ENCODE data around the gene TLK1.

The TLK1 gene

GRCh38 chr2:170972296-170973224 lies 188.1 kb downstream of the TLK1 start:
- ATAC-seq (no peak), DNase-seq (no peak)
- peaks cover 4% of the 10 kb centered on the region for H3K27me3 Mint-ChIP-seq
- H3K9me3 Mint-ChIP-seq = no peaks in the 10 kb centered on the region
- peaks cover 11% of the 10 kb centered on the region for H3K4me1 Mint-ChIP-seq
- peak overlapping the region; percentile 65 for H3K27ac Mint-ChIP-seq
- peaks cover 4% of the 10 kb centered on the region for H3K36me3 Mint-ChIP-seq (ENCODE audit: low read depth)
- peak overlapping the region; percentile 70 for H3K4me3 Mint-ChIP-seq

- peaks cover 11% of the 10 kb centered on the region for H3K4me1 Mint-ChIP-seq
- H3K9me3 Mint-ChIP-seq = no peaks in the 10 kb centered on the region
- H3K36me3 Mint-ChIP-seq (ENCODE audit: low read depth) = peaks cover 14% of the 10 kb centered on the region
- ATAC-seq (no peak), DNase-seq (no peak)
- H3K27me3 Mint-ChIP-seq = peaks cover 4% of the 10 kb centered on the region
- no peak overlapping the region for H3K27ac Mint-ChIP-seq
- H3K4me3 Mint-ChIP-seq = no peak overlapping the region
Measured at GRCh38 chr2:170971071-170971470, 189.6 kb downstream of the TLK1 start.

- ATAC-seq (no peak), DNase-seq (no peak)
- H3K4me3 Mint-ChIP-seq = no peak overlapping the region
- no peak overlapping the region for H3K27ac Mint-ChIP-seq
- no peaks in the 10 kb centered on the region for H3K9me3 Mint-ChIP-seq
- H3K36me3 Mint-ChIP-seq (ENCODE audit: low read depth) = peaks cover 23% of the 10 kb centered on the region
- H3K27me3 Mint-ChIP-seq = peaks cover 4% of the 10 kb centered on the region
- H3K4me1 Mint-ChIP-seq = peaks cover 11% of the 10 kb centered on the region
Measured at GRCh38 chr2:170969872-170970496, 190.7 kb downstream of the TLK1 start.

GRCh38 chr2:170969030-170969429 lies 191.7 kb downstream of the TLK1 start:
- H3K27ac Mint-ChIP-seq = no peak overlapping the region
- ATAC-seq = no peak
- peaks cover 27% of the 10 kb centered on the region for H3K36me3 Mint-ChIP-seq (ENCODE audit: low read depth)
- H3K9me3 Mint-ChIP-seq = no peaks in the 10 kb centered on the region
- DNase-seq = no peak
- H3K4me1 Mint-ChIP-seq = peaks cover 8% of the 10 kb centered on the region
- H3K27me3 Mint-ChIP-seq = peaks cover under 1% of the 10 kb centered on the region
- no peak overlapping the region for H3K4me3 Mint-ChIP-seq

DNA sequence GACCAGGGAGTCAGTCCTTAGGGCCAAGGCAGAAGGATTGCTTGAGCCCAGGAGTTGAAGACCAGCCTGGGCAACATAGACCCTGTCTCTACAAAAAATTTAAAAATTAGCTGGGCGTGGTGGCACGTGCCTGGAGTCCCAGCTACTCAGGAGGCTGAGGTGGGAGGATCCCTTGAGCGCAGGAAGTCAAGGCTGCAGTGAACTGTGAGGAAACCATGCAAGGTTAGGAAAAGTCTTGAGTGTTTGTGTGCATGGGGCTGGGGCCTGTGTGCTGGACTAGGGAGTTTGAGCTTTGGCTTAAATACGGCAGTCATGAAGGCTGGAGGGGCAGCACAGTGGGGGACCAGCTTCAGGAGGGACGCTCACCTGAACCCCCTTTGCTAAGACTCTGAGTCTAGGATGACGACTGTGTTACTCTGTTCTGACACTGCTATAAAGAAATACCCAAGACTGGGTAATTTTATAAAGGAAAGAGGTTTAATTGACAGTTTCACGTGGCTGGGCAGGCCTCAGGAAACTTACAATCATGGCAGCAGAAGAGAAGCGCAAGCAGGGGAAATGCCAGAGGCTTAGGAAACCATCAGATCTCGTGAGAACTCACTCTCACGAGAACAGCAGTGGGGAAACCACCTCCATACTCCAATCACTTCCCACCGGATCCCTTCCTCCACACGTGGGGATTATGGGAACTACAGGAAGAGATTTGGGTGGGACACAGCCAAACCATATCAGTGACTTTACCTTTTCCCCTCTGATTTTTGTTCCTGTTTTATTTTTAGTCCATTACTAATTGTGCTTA lies 192.3 kb downstream of the TLK1 start:
- Mint-ChIP-seq H3K27me3 (no peaks in the 10 kb centered on the region), H3K9me3 (no peaks in the 10 kb centered on the region), H3K4me3 (no peak overlapping the region), H3K4me1 (peaks cover 7% of the 10 kb centered on the region), H3K36me3 (ENCODE audit: low read depth) (peaks cover 30% of the 10 kb centered on the region), H3K27ac (no peak overlapping the region)
- DNase-seq = no peak
- ATAC-seq = no peak

GRCh38 chr2:170967553-170967952 lies 193.1 kb downstream of the TLK1 start:
- H3K4me3 Mint-ChIP-seq = no peak overlapping the region
- H3K9me3 Mint-ChIP-seq = no peaks in the 10 kb centered on the region
- no peak overlapping the region for H3K27ac Mint-ChIP-seq
- no peak for ATAC-seq
- no peak for DNase-seq
- no peaks in the 10 kb centered on the region for H3K4me1 Mint-ChIP-seq
- no peaks in the 10 kb centered on the region for H3K27me3 Mint-ChIP-seq
- H3K36me3 Mint-ChIP-seq (ENCODE audit: low read depth) = peaks cover 34% of the 10 kb centered on the region

DNA sequence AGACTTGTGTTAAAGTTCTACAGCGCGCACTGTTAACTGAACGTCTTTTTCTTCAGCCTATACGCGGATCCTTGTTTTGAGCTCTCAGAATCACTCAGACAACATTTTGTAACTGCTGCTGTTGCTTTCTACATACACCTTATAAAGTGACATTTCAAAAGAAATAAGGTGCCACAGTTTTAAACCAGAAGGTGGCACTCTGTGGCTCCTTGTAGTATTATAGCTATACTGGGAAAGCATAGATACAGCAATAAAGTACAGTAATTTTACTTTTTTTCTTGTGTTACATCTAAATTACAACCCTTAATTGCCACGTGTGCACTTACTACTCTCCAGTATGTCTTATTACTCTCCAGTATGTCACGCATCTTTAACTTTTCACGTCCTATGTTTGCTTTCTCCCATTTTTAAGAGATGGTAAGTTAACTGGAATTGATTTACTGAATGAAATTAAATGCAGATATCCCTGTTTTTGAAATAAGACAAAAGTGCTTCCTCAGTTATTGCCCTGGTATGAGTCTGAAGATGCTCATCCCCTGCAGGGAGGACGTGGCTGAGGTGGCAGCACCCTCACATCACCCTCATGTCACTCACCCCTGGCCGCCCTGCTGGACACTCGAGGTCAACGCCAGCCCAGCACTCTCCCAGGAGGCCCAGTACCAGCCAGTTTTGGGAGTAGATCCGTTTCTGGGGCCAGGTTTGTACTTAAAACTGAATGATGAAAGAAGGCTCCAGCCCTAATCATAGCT lies 193.9 kb downstream of the TLK1 start:
- Mint-ChIP-seq H3K4me1 (no peaks in the 10 kb centered on the region), H3K4me3 (no peak overlapping the region), H3K36me3 (ENCODE audit: low read depth) (peaks cover 37% of the 10 kb centered on the region), H3K27me3 (no peaks in the 10 kb centered on the region), H3K27ac (no peak overlapping the region), H3K9me3 (no peaks in the 10 kb centered on the region)
- no peak for DNase-seq
- no peak for ATAC-seq

DNA sequence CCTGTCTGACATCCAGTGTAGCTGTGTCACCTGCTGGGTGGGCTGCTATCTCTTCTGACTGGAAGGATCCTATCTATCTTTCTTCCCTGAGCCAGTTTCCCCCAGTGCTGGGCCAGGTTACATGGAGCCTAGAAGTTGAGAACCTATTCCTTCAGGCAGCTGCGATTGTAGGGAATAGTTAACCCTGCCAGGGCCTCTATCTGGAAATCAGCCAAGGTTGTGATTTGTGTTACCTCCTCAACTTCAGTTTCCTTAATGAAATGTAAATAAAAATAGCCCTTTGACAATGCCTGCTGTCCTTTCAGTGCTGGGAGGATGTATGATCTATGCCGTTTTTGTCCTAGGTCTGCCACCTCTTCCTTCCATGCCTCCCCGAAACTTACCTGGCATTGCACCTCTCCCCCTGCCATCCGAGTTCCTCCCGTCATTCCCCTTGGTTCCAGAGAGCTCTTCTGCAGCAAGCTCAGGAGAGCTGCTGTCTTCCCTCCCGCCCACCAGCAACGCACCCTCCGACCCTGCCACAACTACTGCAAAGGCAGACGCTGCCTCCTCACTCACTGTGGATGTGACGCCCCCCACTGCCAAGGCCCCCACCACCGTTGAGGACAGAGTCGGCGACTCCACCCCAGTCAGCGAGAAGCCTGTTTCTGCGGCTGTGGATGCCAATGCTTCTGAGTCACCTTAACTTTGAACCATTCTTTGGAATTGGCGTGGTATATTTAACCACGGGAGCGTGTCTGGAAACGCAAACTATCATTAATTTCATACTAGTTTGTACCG lies 195.1 kb downstream of the TLK1 start:
- ATAC-seq = no peak
- Mint-ChIP-seq H3K4me3 (no peak overlapping the region), H3K27ac (no peak overlapping the region), H3K36me3 (ENCODE audit: low read depth) (peaks cover 38% of the 10 kb centered on the region), H3K27me3 (no peaks in the 10 kb centered on the region), H3K9me3 (no peaks in the 10 kb centered on the region), H3K4me1 (no peaks in the 10 kb centered on the region)
- DNase-seq = no peak

DNA sequence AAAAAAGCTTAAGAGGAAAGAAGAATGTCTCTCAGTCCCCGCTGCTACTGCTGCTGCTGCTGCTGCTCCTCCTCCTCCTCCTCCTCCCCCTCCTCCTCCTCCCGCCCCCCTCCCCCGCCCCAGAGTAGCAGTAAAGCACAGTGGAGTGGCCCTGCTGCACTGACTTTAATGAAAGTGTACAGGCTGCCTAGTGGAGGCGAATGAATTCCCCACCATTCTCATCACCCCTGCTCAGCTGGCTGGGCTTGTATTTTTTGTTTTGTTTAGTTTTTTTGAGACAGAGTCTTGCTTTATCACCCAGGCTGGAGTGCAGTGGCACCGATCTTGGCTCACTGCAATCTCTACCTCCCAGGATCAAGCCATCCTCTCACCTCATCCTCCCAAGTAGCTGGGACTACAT lies 197.3 kb downstream of the TLK1 start:
- H3K36me3 Mint-ChIP-seq (ENCODE audit: low read depth) = peaks cover 48% of the 10 kb centered on the region
- DNase-seq (no peak), ATAC-seq (no peak)
- H3K27ac Mint-ChIP-seq = no peak overlapping the region
- H3K4me1 Mint-ChIP-seq = no peaks in the 10 kb centered on the region
- H3K9me3 Mint-ChIP-seq = no peaks in the 10 kb centered on the region
- no peaks in the 10 kb centered on the region for H3K27me3 Mint-ChIP-seq
- H3K4me3 Mint-ChIP-seq = no peak overlapping the region

DNA sequence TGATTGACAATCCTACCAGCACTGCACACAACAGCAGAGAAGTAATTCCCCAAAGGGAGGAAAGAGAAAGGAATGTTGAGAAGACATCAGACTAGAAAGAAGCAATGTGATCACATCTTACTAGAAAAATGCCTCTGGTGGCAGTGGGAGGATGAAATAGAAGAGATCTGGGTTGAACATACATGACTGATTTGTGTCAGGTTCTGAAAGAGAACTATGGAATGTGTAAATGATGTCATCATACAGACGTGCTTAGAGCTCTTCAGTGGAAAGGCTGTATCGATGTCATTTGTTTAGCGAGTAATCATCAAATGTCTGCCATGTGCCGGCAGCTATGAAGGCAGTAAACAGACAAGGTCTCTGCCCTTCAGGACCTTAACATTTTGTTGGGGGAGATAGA lies 206.8 kb downstream of the TLK1 start:
- Mint-ChIP-seq H3K9me3 (no peaks in the 10 kb centered on the region), H3K4me1 (no peaks in the 10 kb centered on the region), H3K36me3 (ENCODE audit: low read depth) (peaks cover 65% of the 10 kb centered on the region), H3K4me3 (no peak overlapping the region), H3K27me3 (no peaks in the 10 kb centered on the region), H3K27ac (no peak overlapping the region)
- no peak for DNase-seq
- no peak for ATAC-seq

GRCh38 chr2:170950221-170950761 lies 210.4 kb downstream of the TLK1 start:
- peaks cover 54% of the 10 kb centered on the region for H3K36me3 Mint-ChIP-seq (ENCODE audit: low read depth)
- H3K4me3 Mint-ChIP-seq = no peak overlapping the region
- peak overlapping the region; percentile 5 for H3K27ac Mint-ChIP-seq

GRCh38 chr2:170949415-170949814 lies 211.3 kb downstream of the TLK1 start:
- Mint-ChIP-seq H3K36me3 (ENCODE audit: low read depth) (peaks cover 47% of the 10 kb centered on the region), H3K9me3 (no peaks in the 10 kb centered on the region), H3K4me3 (no peak overlapping the region), H3K4me1 (peaks cover 6% of the 10 kb centered on the region), H3K27ac (no peak overlapping the region), H3K27me3 (no peaks in the 10 kb centered on the region)
- ATAC-seq (no peak), DNase-seq (no peak)

More at GRCh38 chr2:170950221-170950761, 210.4 kb downstream of the TLK1 start:
- ATAC-seq (no peak), DNase-seq (no peak)
- Mint-ChIP-seq H3K9me3 (no peaks in the 10 kb centered on the region), H3K27me3 (no peaks in the 10 kb centered on the region), H3K4me1 (peaks cover 2% of the 10 kb centered on the region)

GRCh38 chr2:170944545-170944944 lies 216.1 kb downstream of the TLK1 start:
- Mint-ChIP-seq H3K4me1 (peaks cover 49% of the 10 kb centered on the region), H3K4me3 (no peak overlapping the region), H3K27ac (no peak overlapping the region), H3K9me3 (no peaks in the 10 kb centered on the region), H3K36me3 (ENCODE audit: low read depth) (peaks cover 15% of the 10 kb centered on the region), H3K27me3 (no peaks in the 10 kb centered on the region)
- ATAC-seq (no peak), DNase-seq (no peak)
